Measurements from ENCODE around the gene SLC35F3.

DNA sequence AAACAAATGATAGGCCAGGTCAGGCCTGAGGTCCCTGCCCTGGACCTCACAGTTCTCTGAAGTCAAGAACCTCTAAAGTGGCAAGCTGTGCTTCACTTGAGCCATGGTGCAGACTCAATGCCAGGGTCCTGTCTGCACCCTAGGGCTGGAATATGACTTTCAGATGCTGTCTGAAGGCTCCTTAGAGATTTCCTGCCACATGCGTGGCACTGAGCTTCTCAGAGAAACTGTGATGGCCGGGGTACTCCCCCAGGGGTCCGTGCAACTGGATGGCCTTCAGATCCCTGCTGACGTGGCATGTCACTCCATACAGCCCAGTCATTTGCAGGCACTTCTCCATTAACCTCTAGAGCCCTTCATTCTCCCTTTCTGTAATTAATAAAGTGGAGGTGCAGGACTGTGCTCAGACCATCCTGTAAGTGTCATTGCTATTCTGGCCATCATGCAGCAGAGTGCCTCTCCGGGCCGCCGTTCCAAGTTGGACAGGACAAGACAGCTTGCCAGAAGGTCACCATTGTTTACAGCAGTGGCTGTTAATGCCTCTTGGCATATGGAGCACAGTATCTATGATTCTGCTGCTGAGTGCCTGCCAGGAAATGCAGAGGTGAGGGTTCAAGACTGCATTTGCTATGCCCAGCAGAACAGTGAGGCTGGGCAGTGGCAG is 263.7 kb downstream of the SLC35F3 start:
- TF ChIP-seq, protein P1, sequence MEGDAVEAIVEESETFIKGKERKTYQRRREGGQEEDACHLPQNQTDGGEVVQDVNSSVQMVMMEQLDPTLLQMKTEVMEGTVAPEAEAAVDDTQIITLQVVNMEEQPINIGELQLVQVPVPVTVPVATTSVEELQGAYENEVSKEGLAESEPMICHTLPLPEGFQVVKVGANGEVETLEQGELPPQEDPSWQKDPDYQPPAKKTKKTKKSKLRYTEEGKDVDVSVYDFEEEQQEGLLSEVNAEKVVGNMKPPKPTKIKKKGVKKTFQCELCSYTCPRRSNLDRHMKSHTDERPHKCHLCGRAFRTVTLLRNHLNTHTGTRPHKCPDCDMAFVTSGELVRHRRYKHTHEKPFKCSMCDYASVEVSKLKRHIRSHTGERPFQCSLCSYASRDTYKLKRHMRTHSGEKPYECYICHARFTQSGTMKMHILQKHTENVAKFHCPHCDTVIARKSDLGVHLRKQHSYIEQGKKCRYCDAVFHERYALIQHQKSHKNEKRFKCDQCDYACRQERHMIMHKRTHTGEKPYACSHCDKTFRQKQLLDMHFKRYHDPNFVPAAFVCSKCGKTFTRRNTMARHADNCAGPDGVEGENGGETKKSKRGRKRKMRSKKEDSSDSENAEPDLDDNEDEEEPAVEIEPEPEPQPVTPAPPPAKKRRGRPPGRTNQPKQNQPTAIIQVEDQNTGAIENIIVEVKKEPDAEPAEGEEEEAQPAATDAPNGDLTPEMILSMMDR (IDR thresholded peaks at IDR 0.05; ENCODE audit: low read depth, low read length, missing input control) = no peak
- TF ChIP-seq, protein P2, sequence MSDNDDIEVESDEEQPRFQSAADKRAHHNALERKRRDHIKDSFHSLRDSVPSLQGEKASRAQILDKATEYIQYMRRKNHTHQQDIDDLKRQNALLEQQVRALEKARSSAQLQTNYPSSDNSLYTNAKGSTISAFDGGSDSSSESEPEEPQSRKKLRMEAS (IDR thresholded peaks at IDR 0.05) = no peak
- TF ChIP-seq RXRA (IDR thresholded peaks at IDR 0.05) (no peak), JUND (IDR thresholded peaks at IDR 0.05) (no peak), RAD21 (IDR thresholded peaks at IDR 0.05) (no peak), FOXA1 (IDR thresholded peaks at IDR 0.05) (no peak), SP1 (IDR thresholded peaks at IDR 0.05) (no peak), HNF4G (IDR thresholded peaks at IDR 0.05) (no peak), TAF1 (conservative IDR thresholded peaks at IDR 0.05) (no peak)
- TF ChIP-seq, protein P3, sequence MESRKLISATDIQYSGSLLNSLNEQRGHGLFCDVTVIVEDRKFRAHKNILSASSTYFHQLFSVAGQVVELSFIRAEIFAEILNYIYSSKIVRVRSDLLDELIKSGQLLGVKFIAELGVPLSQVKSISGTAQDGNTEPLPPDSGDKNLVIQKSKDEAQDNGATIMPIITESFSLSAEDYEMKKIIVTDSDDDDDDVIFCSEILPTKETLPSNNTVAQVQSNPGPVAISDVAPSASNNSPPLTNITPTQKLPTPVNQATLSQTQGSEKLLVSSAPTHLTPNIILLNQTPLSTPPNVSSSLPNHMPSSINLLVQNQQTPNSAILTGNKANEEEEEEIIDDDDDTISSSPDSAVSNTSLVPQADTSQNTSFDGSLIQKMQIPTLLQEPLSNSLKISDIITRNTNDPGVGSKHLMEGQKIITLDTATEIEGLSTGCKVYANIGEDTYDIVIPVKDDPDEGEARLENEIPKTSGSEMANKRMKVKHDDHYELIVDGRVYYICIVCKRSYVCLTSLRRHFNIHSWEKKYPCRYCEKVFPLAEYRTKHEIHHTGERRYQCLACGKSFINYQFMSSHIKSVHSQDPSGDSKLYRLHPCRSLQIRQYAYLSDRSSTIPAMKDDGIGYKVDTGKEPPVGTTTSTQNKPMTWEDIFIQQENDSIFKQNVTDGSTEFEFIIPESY (IDR thresholded peaks at IDR 0.05) = no peak
- TF ChIP-seq, protein P4, sequence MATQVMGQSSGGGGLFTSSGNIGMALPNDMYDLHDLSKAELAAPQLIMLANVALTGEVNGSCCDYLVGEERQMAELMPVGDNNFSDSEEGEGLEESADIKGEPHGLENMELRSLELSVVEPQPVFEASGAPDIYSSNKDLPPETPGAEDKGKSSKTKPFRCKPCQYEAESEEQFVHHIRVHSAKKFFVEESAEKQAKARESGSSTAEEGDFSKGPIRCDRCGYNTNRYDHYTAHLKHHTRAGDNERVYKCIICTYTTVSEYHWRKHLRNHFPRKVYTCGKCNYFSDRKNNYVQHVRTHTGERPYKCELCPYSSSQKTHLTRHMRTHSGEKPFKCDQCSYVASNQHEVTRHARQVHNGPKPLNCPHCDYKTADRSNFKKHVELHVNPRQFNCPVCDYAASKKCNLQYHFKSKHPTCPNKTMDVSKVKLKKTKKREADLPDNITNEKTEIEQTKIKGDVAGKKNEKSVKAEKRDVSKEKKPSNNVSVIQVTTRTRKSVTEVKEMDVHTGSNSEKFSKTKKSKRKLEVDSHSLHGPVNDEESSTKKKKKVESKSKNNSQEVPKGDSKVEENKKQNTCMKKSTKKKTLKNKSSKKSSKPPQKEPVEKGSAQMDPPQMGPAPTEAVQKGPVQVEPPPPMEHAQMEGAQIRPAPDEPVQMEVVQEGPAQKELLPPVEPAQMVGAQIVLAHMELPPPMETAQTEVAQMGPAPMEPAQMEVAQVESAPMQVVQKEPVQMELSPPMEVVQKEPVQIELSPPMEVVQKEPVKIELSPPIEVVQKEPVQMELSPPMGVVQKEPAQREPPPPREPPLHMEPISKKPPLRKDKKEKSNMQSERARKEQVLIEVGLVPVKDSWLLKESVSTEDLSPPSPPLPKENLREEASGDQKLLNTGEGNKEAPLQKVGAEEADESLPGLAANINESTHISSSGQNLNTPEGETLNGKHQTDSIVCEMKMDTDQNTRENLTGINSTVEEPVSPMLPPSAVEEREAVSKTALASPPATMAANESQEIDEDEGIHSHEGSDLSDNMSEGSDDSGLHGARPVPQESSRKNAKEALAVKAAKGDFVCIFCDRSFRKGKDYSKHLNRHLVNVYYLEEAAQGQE (IDR thresholded peaks at IDR 0.05) = no peak
